ENCODE measurements around the gene GTF2E1. TPM values are rescaled to one million over a fixed set of nuclear protein-coding genes. Genes with fewer than 3 reads are reported as not detected.

GTF2E1 gene
- total RNA-seq, 1 experiment from 2014 or later: 22.2 TPM

- Histone ChIP-seq H3K4me2 (no peak overlapping the region), H3K4me1 (replicated peaks; ENCODE audit: insufficient read depth) (no peaks in the 10 kb centered on the region), H3F3A (ENCODE audit: insufficient read depth, low read depth) (no peaks in the 10 kb centered on the region), H4K20me1 (ENCODE audit: insufficient read depth) (no peaks in the 10 kb centered on the region), H3K27me3 (ENCODE audit: insufficient read depth, low read depth) (no peaks in the 10 kb centered on the region), H3K9me2 (ENCODE audit: insufficient read depth) (no peaks in the 10 kb centered on the region), H2AFZ (no peak overlapping the region), H3K36me3 (ENCODE audit: low read depth) (no peaks in the 10 kb centered on the region), H3K4me3 (no peak overlapping the region), H3K27ac (no peak overlapping the region), H3K9me3 (ENCODE audit: insufficient read depth, low read depth) (no peaks in the 10 kb centered on the region), H3K79me2 (ENCODE audit: low read depth) (no peaks in the 10 kb centered on the region)
- TF ChIP-seq EZH2 (IDR thresholded peaks at IDR 0.05; ENCODE audit: low read depth): no peak
- TF ChIP-seq CTCF (conservative IDR thresholded peaks at IDR 0.05): no peak
- ChIA-PET CTCF (no interaction called here), POLR2A (ENCODE audit: unreplicated experiment) (no interaction called here)
- BruUV-seq (replicated peaks): no TSS peak
- intact Hi-C loops (cut with micrococcal nuclease; ENCODE audit: unreplicated experiment): no loop called here
- DNase-seq: no peak
These were observed 54.4 kb downstream of the GTF2E1 start for GRCh38 chr3:120796976-120797375.

DNA sequence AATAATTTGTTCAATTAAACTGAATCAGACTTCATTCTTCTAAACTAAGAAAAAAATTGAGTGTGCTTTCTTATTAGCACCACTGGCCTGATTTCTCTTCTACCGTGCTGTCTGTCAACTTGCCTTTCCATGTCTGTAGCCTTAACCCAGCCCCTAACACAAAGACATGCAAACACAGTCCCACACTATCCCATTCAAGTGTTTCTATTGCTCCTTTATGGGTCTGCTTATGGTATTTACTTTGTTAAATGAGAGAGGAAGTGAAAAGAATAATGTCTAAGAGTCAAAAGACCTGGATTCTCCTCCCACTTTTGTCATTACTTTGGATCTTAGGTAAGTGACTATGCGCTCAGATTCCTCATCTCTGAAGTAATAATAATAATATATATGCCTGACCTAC, 55.3 kb downstream of the GTF2E1 start:
- H3F3A ChIP-seq (ENCODE audit: insufficient read depth, low read depth): no peaks in the 10 kb centered on the region
- no peak for TF ChIP-seq EZH2 (IDR thresholded peaks at IDR 0.05; ENCODE audit: low read depth)
- no peak for TF ChIP-seq CTCF (conservative IDR thresholded peaks at IDR 0.05)
- H3K9me3 ChIP-seq (ENCODE audit: insufficient read depth, low read depth): no peaks in the 10 kb centered on the region
- no peaks in the 10 kb centered on the region for H3K4me1 ChIP-seq (replicated peaks; ENCODE audit: insufficient read depth)
- no peaks in the 10 kb centered on the region for H3K27me3 ChIP-seq (ENCODE audit: insufficient read depth, low read depth)
- H3K4me3 ChIP-seq: no peak overlapping the region
- H3K36me3 ChIP-seq (ENCODE audit: low read depth): no peaks in the 10 kb centered on the region
- no peak overlapping the region for H3K27ac ChIP-seq
- ChIA-PET CTCF (no interaction called here), POLR2A (ENCODE audit: unreplicated experiment) (no interaction called here)
- no peak for DNase-seq
- no TSS peak for BruUV-seq (replicated peaks)
- no peak overlapping the region for H2AFZ ChIP-seq
- H3K9me2 ChIP-seq (ENCODE audit: insufficient read depth): no peaks in the 10 kb centered on the region
- no peak overlapping the region for H3K4me2 ChIP-seq
- H3K79me2 ChIP-seq (ENCODE audit: low read depth): no peaks in the 10 kb centered on the region
- intact Hi-C loops (cut with micrococcal nuclease; ENCODE audit: unreplicated experiment): no loop called here
- H4K20me1 ChIP-seq (ENCODE audit: insufficient read depth): no peaks in the 10 kb centered on the region

DNA sequence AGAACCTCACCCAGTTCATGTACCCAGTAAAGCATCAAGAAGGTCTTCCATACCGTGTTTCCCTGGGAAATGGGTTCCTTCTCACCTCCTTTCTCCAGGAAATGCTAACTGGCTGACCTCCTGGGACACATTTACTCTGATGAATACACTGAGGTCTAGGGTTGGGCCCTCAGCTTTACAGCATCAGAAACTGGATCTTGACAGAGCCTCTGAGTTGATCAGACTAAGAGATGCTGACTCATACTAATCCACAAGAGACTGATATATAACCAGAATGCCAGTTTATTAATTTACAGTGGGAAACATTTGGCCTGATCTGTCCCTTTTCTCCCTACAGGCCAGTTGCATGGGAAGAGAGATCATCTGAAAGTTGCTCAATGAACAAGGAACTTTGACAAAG, 55.8 kb downstream of the GTF2E1 start:
- TF ChIP-seq EZH2 (IDR thresholded peaks at IDR 0.05; ENCODE audit: low read depth) (no peak), CTCF (conservative IDR thresholded peaks at IDR 0.05) (no peak)
- BruUV-seq (replicated peaks): no TSS peak
- no peaks in the 10 kb centered on the region for H3K9me3 ChIP-seq (ENCODE audit: insufficient read depth, low read depth)
- no peaks in the 10 kb centered on the region for H3K27me3 ChIP-seq (ENCODE audit: insufficient read depth, low read depth)
- no peaks in the 10 kb centered on the region for H4K20me1 ChIP-seq (ENCODE audit: insufficient read depth)
- intact Hi-C loops (cut with micrococcal nuclease; ENCODE audit: unreplicated experiment): no loop called here
- H3K9me2 ChIP-seq (ENCODE audit: insufficient read depth): no peaks in the 10 kb centered on the region
- H3K36me3 ChIP-seq (ENCODE audit: low read depth): no peaks in the 10 kb centered on the region
- no peaks in the 10 kb centered on the region for H3F3A ChIP-seq (ENCODE audit: insufficient read depth, low read depth)
- no peak overlapping the region for H3K27ac ChIP-seq
- ChIA-PET POLR2A (ENCODE audit: unreplicated experiment) (no interaction called here), CTCF (no interaction called here)
- no peak overlapping the region for H3K4me2 ChIP-seq
- H3K79me2 ChIP-seq (ENCODE audit: low read depth): no peaks in the 10 kb centered on the region
- DNase-seq: no peak
- no peak overlapping the region for H3K4me3 ChIP-seq
- no peaks in the 10 kb centered on the region for H3K4me1 ChIP-seq (replicated peaks; ENCODE audit: insufficient read depth)
- H2AFZ ChIP-seq: no peak overlapping the region

Data from PC-9 (cell line).